Ecto neural progenitor cell (in vitro differentiated cells): ENCODE measurements around the gene OR5C1.
"Not testable (repeated sequence)": the region's sequence is repeated elsewhere in the genome, so short reads cannot be mapped to it uniquely, and the experiment has no call there.

Experiments
- DNase-seq: peaks from one replicate; pipeline ENCODE4 v3.0.0-alpha.2; 2018; ENCODE audit warnings: low spot score

The OR5C1 gene

GRCh38 chr9:122788831-122789230 lies at the start of gene OR5C1:
Gene OR5C1 (plus strand): TSS chr9:122788933. CDS start chr9:122788933, 0 bp downstream.
- DNase-seq = no peak

- no peak for DNase-seq
These were observed 46.7 kb upstream of the OR5C1 start, which contains the start of gene OR1L6 for GRCh38 chr9:122742003-122742402. Gene OR1L6 (plus strand): TSS chr9:122742303. CDS start chr9:122749848, 7,545 bp downstream.

- no peak for DNase-seq
These were observed 33.9 kb upstream of the OR5C1 start for GRCh38 chr9:122754825-122755224.

- DNase-seq = no peak
These were observed 20.9 kb upstream of the OR5C1 start for GRCh38 chr9:122767817-122768216.

GRCh38 chr9:122777052-122777451 lies 11.7 kb upstream of the OR5C1 start:
- DNase-seq = no peak

GRCh38 chr9:122777935-122778627 lies 10.7 kb upstream of the OR5C1 start:
- DNase-seq = no peak

GRCh38 chr9:122779181-122779580 lies 9.6 kb upstream of the OR5C1 start:
- no peak for DNase-seq

- no peak for DNase-seq
These were observed 8.7 kb upstream of the OR5C1 start for GRCh38 chr9:122780026-122780425.

- DNase-seq = no peak
These were observed 7.1 kb upstream of the OR5C1 start for GRCh38 chr9:122781671-122782070.

GRCh38 chr9:122785269-122785668 lies 3.5 kb upstream of the OR5C1 start:
- no peak for DNase-seq

GRCh38 chr9:122786338-122786737 lies 2.4 kb upstream of the OR5C1 start:
- DNase-seq = no peak

GRCh38 chr9:122789256-122790046 lies 718 bp downstream of the OR5C1 start:
- no peak for DNase-seq

GRCh38 chr9:122791872-122792669 lies 3.3 kb downstream of the OR5C1 start:
- no peak for DNase-seq

GRCh38 chr9:122797316-122798063 lies 8.8 kb downstream of the OR5C1 start:
- DNase-seq = no peak

GRCh38 chr9:122800066-122801060 lies 11.6 kb downstream of the OR5C1 start, which contains the start of gene OR1K1:
Gene OR1K1 (plus strand): TSS chr9:122800123. CDS start chr9:122800123, 0 bp downstream.
- no peak for DNase-seq

- no peak for DNase-seq
These were observed 17.9 kb downstream of the OR5C1 start for GRCh38 chr9:122806661-122807060.

GRCh38 chr9:122807271-122807900 lies 18.7 kb downstream of the OR5C1 start:
- no peak for DNase-seq

GRCh38 chr9:122808141-122808540 lies 19.4 kb downstream of the OR5C1 start:
- DNase-seq = no peak

GRCh38 chr9:122809261-122809660 lies 20.5 kb downstream of the OR5C1 start:
- not testable (repeated sequence) for DNase-seq
